NCI-H1105 (cell line): ENCODE measurements around the gene GATA3.

ENCODE experiments used
- DNase-seq: peaks from one replicate; lab custom pipeline; 2025; lab: John Stamatoyannopoulos, UW

Gene GATA3

DNA sequence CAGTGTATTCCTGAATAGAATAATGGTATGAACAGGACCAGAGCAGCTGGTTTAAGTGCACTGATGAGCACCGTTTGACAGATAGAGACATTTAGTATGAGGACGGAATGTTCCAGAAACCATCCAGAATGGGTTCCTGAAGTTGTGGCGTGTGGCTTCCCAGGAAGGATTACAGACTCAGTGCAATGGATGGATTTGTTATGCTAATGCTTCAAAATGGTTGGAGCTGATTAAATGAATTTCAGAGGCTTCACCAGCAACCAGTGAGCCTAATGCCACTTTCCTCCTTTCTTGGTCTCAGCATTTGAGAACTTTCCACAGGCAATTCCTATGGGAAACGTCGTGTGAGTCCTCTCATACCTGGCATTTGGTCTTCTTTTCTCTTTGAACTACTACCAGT, 9.9 kb downstream of the GATA3 start:
- no peak for DNase-seq

DNA sequence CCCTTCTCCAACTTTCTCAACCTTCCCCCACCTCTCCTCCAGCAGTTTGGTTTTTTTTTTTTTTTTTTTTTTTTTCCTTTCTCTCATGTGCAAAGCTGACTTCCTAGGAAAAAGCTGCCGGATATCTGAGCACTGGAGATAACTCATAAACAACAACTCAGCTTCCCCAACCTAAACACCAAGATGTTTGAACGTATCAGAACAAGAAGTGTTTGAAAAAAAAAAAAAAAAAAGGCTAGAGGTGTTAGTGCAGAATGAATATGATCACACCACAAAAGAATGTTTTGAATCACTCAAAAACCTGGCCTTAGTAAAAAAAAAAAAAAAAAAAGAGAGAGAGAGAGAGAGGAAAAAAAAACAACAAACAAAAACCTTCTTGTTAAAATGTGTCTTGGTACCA, 11.2 kb downstream of the GATA3 start:
- DNase-seq = no peak

DNA sequence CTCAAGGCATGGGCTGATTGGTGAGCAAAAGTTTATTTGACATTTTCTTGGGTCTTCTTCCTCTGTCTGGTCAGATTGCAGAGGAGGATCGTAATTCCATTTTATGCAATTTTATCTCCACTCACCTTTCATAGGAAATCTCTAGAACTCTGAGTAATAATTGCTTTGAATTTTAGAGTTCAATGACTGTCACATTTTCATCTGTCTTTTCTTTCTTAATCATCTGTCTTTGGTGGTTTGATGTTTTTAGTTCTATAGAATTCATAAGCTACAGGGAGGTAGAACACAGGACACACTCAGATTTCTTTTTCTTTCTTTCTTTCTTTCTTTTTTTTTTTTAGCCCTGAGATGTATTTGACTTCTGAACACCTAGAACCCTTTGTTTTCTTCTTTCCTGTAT, 11.6 kb downstream of the GATA3 start:
- DNase-seq = no peak

DNA sequence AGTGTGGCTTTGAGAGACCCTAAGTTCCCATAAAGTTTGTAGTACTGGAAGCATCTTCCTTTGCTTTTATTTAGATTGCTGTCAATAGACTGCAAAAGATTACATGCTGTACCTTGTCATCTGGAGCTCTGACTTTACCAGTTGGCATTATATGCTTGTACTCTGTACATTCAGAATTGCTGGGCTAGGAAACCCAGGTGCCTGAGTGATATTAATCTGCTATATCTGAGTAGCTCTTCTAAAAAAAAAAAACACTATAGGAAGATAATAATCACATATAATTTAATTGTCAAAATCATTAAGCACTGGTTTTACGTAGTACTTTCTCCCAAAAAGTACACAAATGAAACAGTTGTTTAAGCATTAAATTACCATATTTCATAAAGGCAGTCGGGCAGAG, 12.3 kb downstream of the GATA3 start:
- DNase-seq = no peak

DNA sequence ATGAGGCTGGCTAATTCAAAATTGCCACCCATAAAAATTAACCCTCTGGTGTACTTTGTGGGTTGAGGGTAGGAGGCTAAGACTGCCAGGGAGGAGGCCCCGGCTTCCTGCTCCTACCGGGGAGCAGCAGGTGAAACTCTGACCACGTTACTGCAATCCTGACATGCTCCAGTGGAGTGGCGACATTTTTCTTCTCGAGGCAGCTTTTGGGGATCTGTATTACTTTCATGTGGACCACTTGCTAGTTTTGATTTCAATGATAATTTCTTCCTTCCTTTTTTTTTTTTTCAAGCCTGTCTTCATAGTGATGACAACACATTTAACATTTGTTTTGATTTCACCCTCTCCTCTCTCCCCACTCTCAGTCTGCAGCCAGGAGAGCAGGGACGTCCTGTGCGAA, 14.6 kb downstream of the GATA3 start:
- no peak for DNase-seq

DNA sequence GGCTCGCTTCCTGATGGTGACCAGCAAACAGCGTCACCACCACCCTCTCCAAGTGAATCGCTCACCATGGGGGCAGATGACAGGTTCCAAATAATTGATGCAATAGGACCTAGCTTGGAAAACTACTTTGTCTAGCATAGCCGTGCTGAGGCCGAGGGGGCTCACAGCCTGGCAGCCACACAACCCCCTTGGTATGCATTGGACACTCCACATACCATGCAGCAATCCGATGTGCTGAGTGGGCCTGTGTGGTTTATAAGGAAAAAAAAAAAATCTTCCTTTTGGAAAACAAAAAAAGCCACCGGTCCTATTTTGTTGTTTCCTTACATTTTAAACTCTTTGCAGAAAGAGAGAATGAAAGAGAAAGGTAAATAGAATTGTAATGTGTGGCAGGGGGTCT, 15.1 kb downstream of the GATA3 start:
- no peak for DNase-seq

GRCh38 chr10:8070440-8070839, 16.0 kb downstream of the GATA3 start:
- no peak for DNase-seq

- no peak for DNase-seq
These were observed 16.5 kb downstream of the GATA3 start for GRCh38 chr10:8071006-8071405.

DNA sequence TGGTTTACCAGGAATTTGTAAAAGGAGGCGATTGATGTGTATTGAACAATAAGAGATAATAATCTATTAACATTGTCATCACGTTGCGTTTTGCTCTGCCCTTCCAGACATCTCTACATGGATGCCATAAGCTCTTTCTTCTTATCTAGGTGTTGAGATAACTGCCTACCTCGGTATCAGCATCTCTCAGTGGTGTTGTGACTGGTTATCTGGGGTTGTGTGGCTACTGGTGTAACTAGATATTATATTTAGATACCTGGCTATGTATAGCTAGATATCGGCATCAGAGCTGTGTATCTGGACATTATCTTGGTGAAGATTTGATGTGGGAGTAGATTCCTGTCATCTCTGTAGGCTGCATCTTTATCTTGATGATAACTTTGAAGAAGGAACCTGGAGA, 17.2 kb downstream of the GATA3 start:
- DNase-seq = no peak

- DNase-seq = no peak
These were observed 17.7 kb downstream of the GATA3 start for GRCh38 chr10:8072211-8072610.

- no peak for DNase-seq
These were observed 19.4 kb downstream of the GATA3 start for GRCh38 chr10:8073691-8074416.

GRCh38 chr10:8074881-8075280, 20.4 kb downstream of the GATA3 start:
- no peak for DNase-seq

- DNase-seq = no peak
These were observed 21.1 kb downstream of the GATA3 start for GRCh38 chr10:8075282-8076260.

- DNase-seq = no peak
These were observed 22.4 kb downstream of the GATA3 start for GRCh38 chr10:8076933-8077332.

- DNase-seq = no peak
These were observed 23.5 kb downstream of the GATA3 start for GRCh38 chr10:8078027-8078426.

DNA sequence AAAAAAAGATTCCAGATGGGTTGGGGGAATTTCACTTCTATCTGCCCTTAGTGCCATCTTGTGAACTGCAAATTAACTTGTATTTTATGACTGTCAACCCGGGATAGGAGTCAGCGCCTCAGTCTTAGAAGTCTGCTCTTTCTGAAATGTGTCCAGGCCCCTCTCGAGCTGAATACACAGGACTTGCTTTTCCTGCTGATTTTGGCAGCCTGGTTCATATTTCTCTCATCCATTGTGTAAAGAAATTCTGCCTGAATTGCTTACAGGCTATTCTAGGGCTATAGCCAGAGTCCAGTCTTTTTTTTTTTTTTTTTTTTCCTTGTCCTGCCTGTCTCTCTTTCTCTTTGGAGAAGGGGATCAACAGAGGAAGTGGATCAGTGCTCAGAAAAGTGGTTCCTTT, 24.6 kb downstream of the GATA3 start:
- no peak for DNase-seq

DNA sequence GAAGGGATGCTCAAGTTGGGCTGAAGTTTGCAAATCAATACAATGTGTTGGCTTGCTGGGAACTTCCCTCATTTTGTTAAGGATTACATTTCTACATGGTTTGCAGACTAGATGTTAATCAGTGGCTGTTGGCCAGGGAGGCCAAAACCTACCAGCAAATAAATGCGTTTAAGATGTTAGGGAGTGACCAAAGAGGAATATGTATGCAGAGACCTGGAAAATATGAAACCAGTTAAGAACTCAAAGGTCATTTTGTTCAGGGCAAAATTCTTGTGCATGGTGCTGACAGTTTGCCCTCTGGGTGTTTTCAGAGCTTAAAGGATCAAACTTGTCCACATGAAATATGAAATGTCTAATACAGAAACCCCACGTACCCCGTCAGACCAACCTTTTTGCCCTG, 30.3 kb downstream of the GATA3 start:
- DNase-seq = no peak

DNA sequence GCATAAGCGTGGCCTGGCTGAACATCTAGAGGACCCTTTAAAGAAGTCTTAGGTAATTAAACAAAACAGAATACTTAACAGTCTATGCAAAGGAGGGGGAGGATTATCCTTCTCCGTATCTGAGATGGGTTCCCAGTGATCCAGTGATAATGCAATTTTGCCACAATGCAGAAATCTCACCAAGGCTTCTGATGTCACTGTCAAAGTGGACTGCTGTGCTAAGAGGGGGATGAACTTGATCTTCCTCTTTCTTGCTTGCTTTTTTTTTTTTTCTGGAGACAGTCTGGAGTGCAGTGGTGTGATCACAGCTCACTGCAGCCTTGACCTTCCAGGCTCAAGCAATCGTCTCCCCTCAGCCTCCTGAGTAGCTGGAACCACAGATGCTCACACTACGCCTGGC, 30.8 kb downstream of the GATA3 start:
- no peak for DNase-seq

DNA sequence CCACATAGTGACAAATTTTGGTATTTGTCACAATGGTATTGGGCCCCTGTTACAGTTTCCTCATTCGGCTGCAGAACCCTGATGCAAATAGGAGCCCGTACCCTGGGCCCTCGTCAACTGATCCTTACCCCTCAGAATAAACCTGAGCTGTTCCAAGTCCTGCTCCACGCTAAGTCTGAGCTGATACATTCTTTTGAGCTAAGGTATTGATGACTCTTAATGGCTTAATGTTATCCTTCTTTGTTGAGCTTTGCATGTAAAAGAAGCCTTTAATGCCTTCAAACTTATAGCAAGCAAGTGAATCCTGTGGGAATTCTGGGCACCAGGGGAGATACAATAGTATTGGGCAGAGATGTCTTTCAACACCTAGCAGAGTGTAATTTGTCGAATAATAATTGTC, 31.8 kb downstream of the GATA3 start:
- DNase-seq = no peak

DNA sequence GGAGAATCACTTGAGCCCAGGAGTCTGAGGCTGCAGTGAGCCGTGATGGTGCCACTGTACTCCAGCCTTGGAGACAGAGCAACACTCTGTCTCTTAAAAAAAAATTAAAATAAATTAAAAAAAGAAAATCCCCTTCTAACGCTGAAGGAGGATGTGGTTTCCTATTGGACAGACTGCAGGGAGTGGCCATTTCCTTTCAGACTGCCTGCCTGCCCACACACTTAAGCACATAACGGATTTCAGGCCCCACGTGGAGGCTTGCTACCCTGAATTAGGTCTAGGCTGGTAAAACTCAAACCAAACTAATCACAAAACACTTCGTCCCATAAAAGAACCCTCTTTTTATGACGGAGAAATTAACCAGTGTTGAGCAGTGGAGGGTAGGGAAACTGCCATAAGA, 34.0 kb downstream of the GATA3 start:
- no peak for DNase-seq

- DNase-seq = no peak
These were observed 37.9 kb downstream of the GATA3 start for GRCh38 chr10:8092428-8092827.

DNA sequence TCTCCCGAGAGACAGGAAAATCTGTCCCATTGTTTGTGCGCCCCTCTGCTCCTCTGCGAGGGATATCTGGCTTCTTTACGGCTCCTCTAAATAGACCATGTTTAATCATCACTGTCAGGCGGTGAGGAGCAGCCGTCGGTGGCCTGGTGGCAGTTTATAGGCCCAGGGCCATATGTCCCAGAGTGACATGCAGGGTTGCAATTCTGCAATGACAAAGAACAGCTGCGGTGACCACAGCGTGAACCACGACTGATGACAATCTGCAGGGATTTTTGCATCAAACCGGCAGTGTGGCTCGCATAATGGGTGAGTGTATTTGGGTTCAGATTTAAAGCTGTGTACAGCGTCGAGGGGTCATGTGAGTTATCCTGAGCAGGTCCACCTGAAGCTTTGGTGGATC, 41.5 kb downstream of the GATA3 start:
- DNase-seq = no peak

- no peak for DNase-seq
These were observed 42.4 kb downstream of the GATA3 start for GRCh38 chr10:8096931-8097330.
